ENCODE measurements around the gene KRT14. TPM values are rescaled to one million over a fixed set of nuclear protein-coding genes. Genes with fewer than 3 reads are reported as not detected.
A peak's percentile ranks its signal among the peaks of the same experiment; 100 is the strongest.

Gene KRT14
- total RNA-seq, 1 donor from 2014 or later = not detected

- no peak for DNase-seq (ENCODE audit: low read depth)
- H3K4me3 ChIP-seq (ENCODE audit: low read depth, low read length) = peak overlapping the region; percentile 10
Measured at GRCh38 chr17:41548844-41549595, 37.7 kb downstream of the KRT14 start.

GRCh38 chr17:41547921-41548843 is 38.5 kb downstream of the KRT14 start:
- peak overlapping the region; percentile 3 for H3K4me3 ChIP-seq (ENCODE audit: low read depth, low read length)
- peak; percentile 91 for DNase-seq (ENCODE audit: low read depth)
- no peak for TF ChIP-seq CTCF (conservative IDR thresholded peaks at IDR 0.05; ENCODE audit: low read depth, low read length)

More at GRCh38 chr17:41548844-41549595, 37.7 kb downstream of the KRT14 start:
- TF ChIP-seq CTCF (conservative IDR thresholded peaks at IDR 0.05; ENCODE audit: low read depth, low read length) = peak; percentile 92

GRCh38 chr17:41547378-41547841 is 39.3 kb downstream of the KRT14 start:
- no peak overlapping the region for H3K4me3 ChIP-seq (ENCODE audit: low read depth, low read length)
- TF ChIP-seq CTCF (conservative IDR thresholded peaks at IDR 0.05; ENCODE audit: low read depth, low read length) = no peak
- no peak for DNase-seq (ENCODE audit: low read depth)

- DNase-seq (ENCODE audit: low read depth) = no peak
- no peak overlapping the region for H3K4me3 ChIP-seq (ENCODE audit: low read depth, low read length)
- TF ChIP-seq CTCF (conservative IDR thresholded peaks at IDR 0.05; ENCODE audit: low read depth, low read length) = no peak
Measured at GRCh38 chr17:41546819-41547218, 39.9 kb downstream of the KRT14 start.

- no peak for TF ChIP-seq CTCF (conservative IDR thresholded peaks at IDR 0.05; ENCODE audit: low read depth, low read length)
- H3K4me3 ChIP-seq (ENCODE audit: low read depth, low read length) = no peak overlapping the region
- DNase-seq (ENCODE audit: low read depth) = no peak
Measured at GRCh38 chr17:41545829-41546410, 40.8 kb downstream of the KRT14 start.

GRCh38 chr17:41544935-41545334 is 41.8 kb downstream of the KRT14 start:
- H3K4me3 ChIP-seq (ENCODE audit: low read depth, low read length) = no peak overlapping the region
- no peak for DNase-seq (ENCODE audit: low read depth)
- no peak for TF ChIP-seq CTCF (conservative IDR thresholded peaks at IDR 0.05; ENCODE audit: low read depth, low read length)

Measured in epithelial cell of proximal tubule (primary cell).